Thoracic aorta (tissue), 2 donors: ENCODE results near the gene ZNF418. TPM values are rescaled to one million over a fixed set of nuclear protein-coding genes. Genes with fewer than 3 reads are reported as not detected.
"Not testable (repeated sequence)": the region's sequence is repeated elsewhere in the genome, so short reads cannot be mapped to it uniquely, and the experiment has no call there.

ENCODE experiments used
- ATAC-seq: fragments of 150-250 bp; one replicate; pipeline ENCODE4 v1.8.0; 2017; ENCODE audit warnings: low read depth; ENCODE audit not compliant: insufficient number of reproducible peaks, low FRiP score
- DNase-seq: peaks from one replicate; pipeline ENCODE4 v3.0.0-alpha.2; 2020; ENCODE audit warnings: low spot score
- H3K27ac ChIP-seq, 2 donors: fragments of 200-600 bp; sonication (generic); 1 replicate in 1 of 2; 2 replicates in 1 of 2; pipeline ENCODE4 v1.5.1; 2016; ENCODE audit warnings: mild to moderate bottlenecking in 2 of 2, moderate library complexity in 2 of 2
- H3K27me3 ChIP-seq: fragments of 200-600 bp; sonication (generic); replicated peaks from 2 replicates; pipeline ENCODE4 v1.6.0; 2016; ENCODE audit warnings: mild to moderate bottlenecking; ENCODE audit not compliant: insufficient read depth
- H3K36me3 ChIP-seq: fragments of 200-600 bp; sonication (generic); one replicate; pipeline ENCODE4 v1.5.1; 2016
- H3K4me1 ChIP-seq, 2 donors: fragments of 200-600 bp; sonication (generic); 1 replicate in 1 of 2; 2 replicates in 1 of 2; pipeline versions ENCODE4 v1.5.1 to v1.6.0; 2016; ENCODE audit warnings: low read depth in 2 of 2, mild to moderate bottlenecking in 1 of 2; ENCODE audit not compliant: control insufficient read depth in 1 of 2
- H3K4me3 ChIP-seq: fragments of 200-600 bp; sonication (generic); 2 replicates; pipeline ENCODE4 v1.5.1; 2016; ENCODE audit warnings: mild to moderate bottlenecking
- H3K9me3 ChIP-seq: fragments of 200-600 bp; sonication (generic); 2 replicates; pipeline ENCODE4 v1.5.1; 2016
- CTCF ChIP-seq: fragments of 200-600 bp; sonication (generic); IDR thresholded peaks from one replicate; pipeline ENCODE4 v1.5.1; 2019; ENCODE audit warnings: antibody characterized with exemption
- total RNA-seq, 2 donors: library from RNA; depleted of rRNA; stranded (reverse); fragments of >200 nt; gene quantifications; one replicate each; pipeline versions ENCODE4 v1.1.0 to v1.2.3, GENCODE V29; 2016

Gene ZNF418
- total RNA-seq, 2 donors from 2014 or later: 3.2 to 6.1 TPM

DNA sequence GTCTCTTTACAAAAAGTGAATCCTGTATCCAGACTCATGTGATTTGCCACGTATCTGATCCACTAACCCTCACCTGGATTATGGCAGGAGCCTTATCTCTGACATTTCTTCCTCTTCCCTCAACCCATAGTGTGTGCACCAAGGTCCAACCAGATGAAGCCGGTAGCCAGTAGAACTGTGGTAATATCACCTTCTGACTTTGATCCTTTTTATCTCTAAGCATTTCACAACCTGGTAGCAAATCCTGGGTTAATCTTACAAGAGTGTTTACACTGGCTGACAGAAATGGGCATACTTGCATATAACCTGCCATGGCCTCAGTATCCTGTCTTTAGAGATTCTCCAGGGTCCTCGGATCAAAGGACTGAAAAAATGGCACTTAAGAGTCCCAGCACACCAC is 20.7 kb downstream of the ZNF418 start:
- Histone ChIP-seq H3K36me3 (peaks cover 39% of the 10 kb centered on the region), H3K4me3 (no peak overlapping the region), H3K27me3 (no peaks in the 10 kb centered on the region), H3K27ac (no peak overlapping the region), H3K9me3 (peaks cover 38% of the 10 kb centered on the region), H3K4me1 (peaks cover 5 to 8% of the 10 kb centered on the region in 2 donors)
- DNase-seq (no peak), ATAC-seq (no peak)
- no peak for TF ChIP-seq CTCF

DNA sequence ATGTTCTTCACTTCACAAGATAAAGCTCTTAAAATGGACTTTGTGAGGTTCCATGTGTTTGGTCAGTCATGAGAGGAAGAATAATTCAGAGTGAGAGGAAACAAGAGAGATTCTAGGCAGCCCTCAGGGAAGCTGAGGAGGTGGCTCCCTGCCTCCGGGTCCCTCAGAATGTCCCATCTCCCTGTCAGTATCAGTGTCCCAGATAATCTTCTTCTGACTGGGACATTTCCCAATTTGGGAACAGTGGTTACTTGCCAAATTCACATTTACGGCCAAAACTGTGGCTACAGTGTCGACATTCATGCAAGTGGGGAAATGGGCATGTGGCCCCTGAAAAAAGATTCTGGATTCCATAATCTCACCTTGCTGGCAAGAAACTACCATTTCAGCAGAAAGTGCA is 27.8 kb downstream of the ZNF418 start:
- peaks cover 66% of the 10 kb centered on the region for H3K9me3 ChIP-seq
- no peak overlapping the region for H3K4me3 ChIP-seq
- no peak overlapping the region for H3K27ac ChIP-seq
- no peak for ATAC-seq
- peaks cover 45% of the 10 kb centered on the region for H3K36me3 ChIP-seq
- H3K4me1 ChIP-seq: no peaks in the 10 kb centered on the region
- TF ChIP-seq CTCF: no peak
- H3K27me3 ChIP-seq: no peaks in the 10 kb centered on the region
- no peak for DNase-seq

DNA sequence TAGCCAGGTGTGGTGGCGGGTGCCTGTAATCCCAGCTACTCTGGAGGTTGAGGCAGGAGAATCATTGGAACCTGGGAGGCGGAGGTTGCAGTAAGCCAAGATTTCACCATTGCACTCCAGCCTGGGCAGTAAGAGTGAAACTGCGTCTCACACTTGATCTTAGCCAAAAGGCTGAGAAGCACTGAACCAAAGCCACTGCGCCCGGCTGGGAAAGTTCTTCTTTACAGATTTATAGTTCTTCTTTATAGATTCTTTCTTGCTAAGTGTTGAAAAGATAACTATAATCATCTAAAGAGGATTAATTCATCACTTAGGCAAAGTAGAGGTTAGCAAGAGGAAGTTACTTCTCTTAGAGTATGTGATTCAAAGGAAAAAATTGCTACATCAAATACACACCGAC is 29.9 kb downstream of the ZNF418 start:
- Histone ChIP-seq H3K36me3 (peaks cover 26% of the 10 kb centered on the region), H3K4me3 (no peak overlapping the region), H3K4me1 (no peaks in the 10 kb centered on the region), H3K27ac (no peak overlapping the region), H3K9me3 (peaks cover 61% of the 10 kb centered on the region), H3K27me3 (no peaks in the 10 kb centered on the region)
- TF ChIP-seq CTCF: no peak
- no peak for DNase-seq
- no peak for ATAC-seq

DNA sequence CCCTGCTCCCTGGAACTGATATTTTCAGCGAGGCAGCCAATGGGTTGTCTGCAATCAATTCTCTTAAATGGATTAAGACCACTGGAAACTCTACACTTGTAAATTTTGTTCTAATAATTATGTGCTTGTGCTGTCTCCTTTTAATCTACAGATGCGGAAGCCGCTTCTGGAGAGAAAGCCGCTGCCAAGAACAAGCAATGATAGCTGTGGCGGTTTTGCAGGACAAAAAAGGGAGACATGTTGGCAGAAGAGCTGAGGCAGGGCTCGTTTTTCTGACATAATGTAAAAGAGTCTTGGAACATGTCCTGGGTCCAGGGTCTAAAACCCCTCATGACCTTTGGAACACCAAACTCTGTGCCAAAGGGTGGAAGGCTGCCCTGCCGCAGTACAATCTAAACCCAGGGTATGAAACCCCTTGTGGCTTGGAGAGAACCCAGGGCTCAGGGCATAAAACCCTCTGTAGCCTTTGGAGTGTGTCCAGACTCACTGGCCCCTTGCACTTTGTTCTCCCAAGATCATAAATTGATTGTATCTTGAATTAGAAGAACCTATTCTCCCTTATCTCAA is 31.5 kb downstream of the ZNF418 start:
- Histone ChIP-seq H3K4me1 (no peaks in the 10 kb centered on the region), H3K27ac (no peak overlapping the region), H3K36me3 (peaks cover 18% of the 10 kb centered on the region), H3K9me3 (peaks cover 61% of the 10 kb centered on the region), H3K4me3 (no peak overlapping the region), H3K27me3 (no peaks in the 10 kb centered on the region)
- no peak for DNase-seq
- no peak for ATAC-seq
- TF ChIP-seq CTCF: no peak

- H3K27me3 ChIP-seq: no peaks in the 10 kb centered on the region
- no peak overlapping the region for H3K27ac ChIP-seq
- no peak overlapping the region for H3K4me3 ChIP-seq
- H3K36me3 ChIP-seq: peaks cover 4% of the 10 kb centered on the region
- DNase-seq (no peak), ATAC-seq (no peak)
- H3K4me1 ChIP-seq: no peaks in the 10 kb centered on the region
- peaks cover 35% of the 10 kb centered on the region for H3K9me3 ChIP-seq
- no peak for TF ChIP-seq CTCF
Measured at GRCh38 chr19:57900311-57900710, 34.9 kb downstream of the ZNF418 start.

DNA sequence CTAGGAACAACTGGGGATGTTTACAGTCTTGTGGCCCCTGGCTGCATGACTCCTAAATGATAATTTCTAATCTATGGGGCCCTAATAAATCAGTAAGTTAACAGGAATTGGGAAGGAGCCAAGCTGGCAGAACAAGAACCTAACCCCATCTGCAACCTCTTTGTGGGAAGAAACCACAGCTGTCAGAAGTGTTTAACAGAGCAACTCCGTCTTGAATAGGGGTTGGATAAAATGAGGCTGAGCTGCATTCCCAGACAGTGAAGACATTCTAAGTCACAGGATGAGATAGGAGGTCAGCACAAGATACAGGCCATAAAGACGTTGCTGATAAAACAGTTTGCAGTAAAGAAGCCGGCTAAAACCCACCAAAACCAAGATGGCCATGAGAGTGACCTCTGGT is 44.5 kb downstream of the ZNF418 start:
- ATAC-seq, H3K27ac ChIP-seq, H3K9me3 ChIP-seq, H3K27me3 ChIP-seq, H3K36me3 ChIP-seq, DNase-seq, H3K4me3 ChIP-seq, H3K4me1 ChIP-seq: not testable (repeated sequence)
